D341Med (cell line): Measurements from ENCODE around the gene LRFN5.
"Not testable (repeated sequence)": the region's sequence is repeated elsewhere in the genome, so short reads cannot be mapped to it uniquely, and the experiment has no call there.

Experiments used
- DNase-seq: peaks from one replicate; pipeline ENCODE4 v3.0.0; 2012; ENCODE audit warnings: low spot score

LRFN5 gene

DNA sequence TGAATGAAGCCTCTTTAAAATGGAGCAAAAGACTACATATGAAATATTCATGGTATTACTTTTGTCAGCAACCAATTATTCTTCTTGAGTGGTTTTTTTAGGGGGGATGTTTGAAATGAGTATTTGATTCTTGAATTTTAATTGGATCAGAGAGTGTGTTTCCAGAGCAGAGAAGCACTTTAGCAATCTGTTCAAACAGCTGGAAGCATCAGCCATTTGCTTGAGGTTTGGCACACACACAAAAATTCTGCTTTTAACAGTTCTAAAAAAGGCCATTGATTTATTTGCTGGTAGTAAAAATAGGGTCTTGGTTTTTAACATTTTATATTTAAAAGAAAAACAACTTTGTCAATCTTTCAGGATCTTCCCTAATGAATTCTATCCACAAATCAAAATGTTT, 292.7 kb downstream of the LRFN5 start:
- no peak for DNase-seq

DNA sequence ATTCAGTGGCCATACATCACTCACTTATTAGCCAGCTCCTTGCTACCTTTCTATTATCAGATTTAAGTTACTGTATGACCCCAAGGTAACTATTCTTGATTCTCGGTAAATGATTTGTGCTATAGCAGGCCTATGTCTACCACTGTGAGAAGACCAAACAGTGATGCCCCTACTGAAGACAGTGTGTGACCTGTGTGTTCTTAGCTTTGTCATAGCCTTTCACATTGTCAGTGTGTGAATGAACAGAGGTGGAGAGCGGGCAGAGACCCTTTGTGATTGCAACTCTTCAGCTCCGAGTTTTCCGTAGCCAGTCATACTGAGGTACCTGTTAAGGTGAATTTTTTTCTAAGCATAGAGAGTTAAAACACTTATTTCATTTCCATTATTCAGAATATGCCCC, 294.0 kb downstream of the LRFN5 start:
- DNase-seq: no peak

GRCh38 chr14:41901089-41901488, 294.4 kb downstream of the LRFN5 start:
- DNase-seq: no peak

- DNase-seq: no peak
Measured at GRCh38 chr14:41905394-41905964, 298.8 kb downstream of the LRFN5 start.

DNA sequence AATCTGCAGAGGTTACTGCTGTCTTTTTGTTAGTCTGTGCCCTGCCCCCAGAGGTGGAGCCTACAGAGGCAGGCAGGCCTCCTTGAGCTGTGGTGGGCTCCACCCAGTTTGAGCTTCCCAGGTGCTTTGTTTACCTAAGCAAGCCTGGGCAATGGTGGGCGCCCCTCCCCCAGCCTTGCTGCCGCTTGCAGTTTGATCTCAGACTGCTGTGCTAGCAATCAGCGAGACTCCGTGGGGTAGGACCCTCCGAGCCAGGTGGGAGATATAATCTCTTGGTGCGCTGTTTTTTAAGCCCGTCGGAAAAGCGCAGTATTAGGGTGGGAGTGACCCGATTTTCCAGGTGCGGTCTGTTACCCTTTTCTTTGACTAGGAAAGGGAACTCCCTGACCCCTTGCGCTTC, 304.5 kb downstream of the LRFN5 start:
- not testable (repeated sequence) for DNase-seq

DNA sequence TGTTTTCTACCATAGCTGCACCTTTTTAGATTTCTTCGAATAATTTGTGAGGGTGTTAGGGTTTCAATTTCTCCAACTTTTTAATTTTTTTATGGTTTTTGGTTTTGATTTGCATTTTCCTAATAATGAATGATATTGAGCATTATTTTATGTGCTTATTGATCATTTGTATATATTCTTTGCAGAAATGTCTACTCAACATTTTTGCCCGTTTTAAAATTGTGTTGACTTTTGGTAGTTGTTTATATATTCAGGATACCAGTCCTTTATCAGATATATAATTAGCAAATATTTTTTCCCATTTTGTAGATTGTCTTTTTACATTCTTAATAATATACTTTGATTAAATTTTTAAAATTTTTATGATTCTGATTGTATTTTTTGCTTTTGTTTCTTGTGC, 306.7 kb downstream of the LRFN5 start:
- no peak for DNase-seq

GRCh38 chr14:41915732-41916131, 309.1 kb downstream of the LRFN5 start:
- DNase-seq: no peak

DNA sequence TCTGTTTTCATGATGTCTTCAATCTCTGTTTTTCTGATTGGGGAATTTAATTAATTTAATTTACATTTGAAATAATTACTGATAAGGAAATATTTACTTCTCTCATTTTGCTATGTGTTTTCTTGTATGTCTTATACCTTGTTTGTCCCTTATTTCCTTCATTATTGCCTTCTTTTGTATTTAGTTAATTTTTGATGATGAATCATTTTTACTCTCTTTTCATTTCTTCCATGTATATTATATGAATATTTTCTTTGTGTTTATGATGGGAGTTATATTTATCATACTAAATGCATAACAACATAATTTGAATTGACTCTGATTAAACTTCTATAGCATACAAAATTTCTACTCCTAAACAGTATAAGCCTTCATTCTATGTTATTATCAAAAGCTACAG, 309.6 kb downstream of the LRFN5 start:
- no peak for DNase-seq

DNA sequence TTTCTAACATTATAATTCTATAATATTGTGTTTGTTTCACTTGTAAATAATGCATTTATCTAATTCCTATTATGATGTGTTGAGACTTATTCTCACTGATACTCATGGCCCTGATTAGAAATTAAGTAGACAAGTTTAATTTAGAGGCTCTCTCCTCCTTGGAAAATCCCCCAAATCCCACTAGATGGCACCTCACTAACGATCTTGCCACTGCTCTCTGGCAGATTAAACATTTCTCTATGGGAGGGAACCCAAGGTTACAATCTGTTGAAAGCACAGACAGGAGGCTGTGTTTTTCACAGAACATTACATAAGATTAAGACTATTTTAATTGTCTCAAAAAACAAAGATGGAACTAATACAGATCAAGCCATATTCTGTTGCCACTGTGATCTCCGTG, 318.7 kb downstream of the LRFN5 start:
- DNase-seq: peak; percentile 52

- no peak for DNase-seq
Measured at GRCh38 chr14:41950428-41951151, 343.9 kb downstream of the LRFN5 start.
